ENCODE data around the gene DPPA3. TPM values are rescaled to one million over a fixed set of nuclear protein-coding genes. Genes with fewer than 3 reads are reported as not detected.

Gene DPPA3
- total and polyA plus RNA-seq, 2 of the 8 experiments (the other 6 are each of a cell fraction or from before 2014, with no cell fraction given), result 0.30 to 1.2 TPM

DNA sequence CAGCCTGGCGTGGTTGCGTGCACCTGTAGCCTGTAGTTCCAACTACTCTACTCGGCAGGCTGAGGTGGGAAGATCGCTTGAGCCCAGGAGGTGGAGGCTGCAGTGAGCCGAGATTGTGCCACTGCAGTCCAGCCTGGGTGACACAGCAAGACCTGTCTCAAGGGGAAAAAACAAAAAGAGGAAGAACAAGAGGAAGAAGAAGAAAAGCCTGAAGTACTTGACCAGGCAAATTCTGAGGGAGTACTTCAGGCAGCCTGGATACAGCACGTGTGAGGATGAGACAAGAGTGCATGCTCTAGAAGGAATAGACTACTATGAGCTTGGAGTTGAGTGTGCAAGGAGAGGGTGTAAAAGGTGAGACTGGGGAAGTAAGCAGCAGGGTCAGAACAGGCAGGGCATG, 17.4 kb upstream of the DPPA3 start:
- DNase-seq (ENCODE audit: low read depth in 1 of 2, low spot score in 2 of 2) (no peak), FAIRE-seq (no peak)
- H3K79me2 ChIP-seq (ENCODE audit: control insufficient read depth in 1 of 2, insufficient read depth in 2 of 2, low read length in 2 of 2), result no peaks in the 10 kb centered on the region
- ChIA-PET CTCF (ENCODE audit: partially characterized antibody) (interaction anchor here (0.6 to 2.2 kb wide), 6 partner anchors 11 to 59 kb away, joined by 3 to 5 read pairs (median 4); no protein-coding TSS in a partner anchor), POLR2A (ENCODE audit: partially characterized antibody) (no interaction called here)
- H3K27ac ChIP-seq (ENCODE audit: low read depth, low read length), result no peak overlapping the region
- peak overlapping the region; percentile 36 for H2BK20ac ChIP-seq (ENCODE audit: low read length)
- H2BK15ac ChIP-seq (ENCODE audit: low read length), result 0 out of 2 replicates have a peak overlapping the region, but pooled peaks have one; percentile 50
- H3K9ac ChIP-seq (replicated peaks in 1 of 4; ENCODE audit: extremely low read depth in 1 of 4, low read depth in 3 of 4, low read length in 3 of 4), result no peak overlapping the region
- H3K23ac ChIP-seq (ENCODE audit: insufficient read length), result no peak overlapping the region
- peak overlapping the region; percentile 93; the same call in 1 of the 2 replicates for H2BK5ac ChIP-seq (ENCODE audit: low read depth, low read length)
- peak overlapping the region; percentile 89 for H3K18ac ChIP-seq (ENCODE audit: extremely low read depth, low read length)
- H2AK5ac ChIP-seq (ENCODE audit: low read depth, low read length), result peak overlapping the region; percentile 45; the same call in 1 of the 2 replicates
- H4K20me1 ChIP-seq (replicated peaks in 1 of 2; ENCODE audit: control insufficient read depth in 1 of 2, insufficient read depth in 2 of 2, low read length in 2 of 2), result no peaks in the 10 kb centered on the region
- H3K4me3 ChIP-seq (ENCODE audit: extremely low read depth in 1 of 4, insufficient read depth in 2 of 4, low read depth in 3 of 4, low read length in 4 of 4), result no peak overlapping the region
- H2BK120ac ChIP-seq (replicated peaks; ENCODE audit: low read depth, low read length), result peak overlapping the region; percentile 87
- peak overlapping the region; percentile 32 for H3K56ac ChIP-seq (replicated peaks; ENCODE audit: insufficient read length, low read depth, low read length)
- H3K27me3 ChIP-seq (replicated peaks in 1 of 4; ENCODE audit: control insufficient read depth in 3 of 4, extremely low read depth in 1 of 4, insufficient read depth in 3 of 4, low read length in 3 of 4), result no peaks in the 10 kb centered on the region
- H3K4me2 ChIP-seq (ENCODE audit: insufficient read depth in 1 of 2, low read depth in 2 of 2, low read length in 2 of 2), result peak overlapping the region in 1 of 2 experiments; percentile 56; a peak in 1 of 4 replicates
- peak overlapping the region; percentile 97 for H2BK12ac ChIP-seq (ENCODE audit: low read depth, low read length)
- H4K8ac ChIP-seq (ENCODE audit: extremely low read depth, insufficient read depth, low read length), result no peak overlapping the region
- 84% methylated on average over 6 of the region's 6 CpGs; no CpG with 5 or more reads in 1 of the 2 experiments for WGBS, 2 experiments (ENCODE audit: extremely low coverage in 1 of 2, insufficient coverage in 1 of 2, insufficient read length in 1 of 2, insufficient replicate concordance in 2 of 2, low coverage in 1 of 2, low lambda C conversion rate in 2 of 2, missing lambda C conversion rate in 1 of 2)
- H3K36me3 ChIP-seq (ENCODE audit: control insufficient read depth in 2 of 4, insufficient read depth in 4 of 4, low read length in 3 of 4), result 0 out of 8 replicates have a peak, but pooled peaks cover 0 to 3% (median 0%) of the 10 kb centered on the region in 4 experiments
- H4K91ac ChIP-seq (replicated peaks; ENCODE audit: insufficient read length, low read length), result peak overlapping the region; percentile 100
- TF ChIP-seq, protein P1, sequence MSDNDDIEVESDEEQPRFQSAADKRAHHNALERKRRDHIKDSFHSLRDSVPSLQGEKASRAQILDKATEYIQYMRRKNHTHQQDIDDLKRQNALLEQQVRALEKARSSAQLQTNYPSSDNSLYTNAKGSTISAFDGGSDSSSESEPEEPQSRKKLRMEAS (IDR thresholded peaks at IDR 0.05), result peak; percentile 39; the same call in 1 of the 2 replicates
- TF ChIP-seq, protein P2, sequence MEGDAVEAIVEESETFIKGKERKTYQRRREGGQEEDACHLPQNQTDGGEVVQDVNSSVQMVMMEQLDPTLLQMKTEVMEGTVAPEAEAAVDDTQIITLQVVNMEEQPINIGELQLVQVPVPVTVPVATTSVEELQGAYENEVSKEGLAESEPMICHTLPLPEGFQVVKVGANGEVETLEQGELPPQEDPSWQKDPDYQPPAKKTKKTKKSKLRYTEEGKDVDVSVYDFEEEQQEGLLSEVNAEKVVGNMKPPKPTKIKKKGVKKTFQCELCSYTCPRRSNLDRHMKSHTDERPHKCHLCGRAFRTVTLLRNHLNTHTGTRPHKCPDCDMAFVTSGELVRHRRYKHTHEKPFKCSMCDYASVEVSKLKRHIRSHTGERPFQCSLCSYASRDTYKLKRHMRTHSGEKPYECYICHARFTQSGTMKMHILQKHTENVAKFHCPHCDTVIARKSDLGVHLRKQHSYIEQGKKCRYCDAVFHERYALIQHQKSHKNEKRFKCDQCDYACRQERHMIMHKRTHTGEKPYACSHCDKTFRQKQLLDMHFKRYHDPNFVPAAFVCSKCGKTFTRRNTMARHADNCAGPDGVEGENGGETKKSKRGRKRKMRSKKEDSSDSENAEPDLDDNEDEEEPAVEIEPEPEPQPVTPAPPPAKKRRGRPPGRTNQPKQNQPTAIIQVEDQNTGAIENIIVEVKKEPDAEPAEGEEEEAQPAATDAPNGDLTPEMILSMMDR (IDR thresholded peaks at IDR 0.05; ENCODE audit: control extremely low read depth in 1 of 3, insufficient read depth in 1 of 3, low read depth in 1 of 3, low read length in 3 of 3), result no peak
- H3K14ac ChIP-seq (ENCODE audit: insufficient read length), result no peak overlapping the region
- no peaks in the 10 kb centered on the region for H3K23me2 ChIP-seq (ENCODE audit: low read depth, low read length)
- peak overlapping the region; percentile 73 for H4K5ac ChIP-seq (ENCODE audit: insufficient read length, low read depth, low read length)
- peaks cover 2 to 16% (median 9%) of the 10 kb centered on the region in 4 experiments; a peak in 6 of 7 replicates for H3K4me1 ChIP-seq (replicated peaks in 1 of 4; ENCODE audit: control insufficient read depth in 3 of 4, insufficient read depth in 4 of 4, low read length in 3 of 4)
- peak overlapping the region; percentile 89 for H3K4ac ChIP-seq (replicated peaks; ENCODE audit: insufficient read length, low read depth, low read length)
- no peak overlapping the region for H2AFZ ChIP-seq (ENCODE audit: low read length)
- no peaks in the 10 kb centered on the region for H3K9me3 ChIP-seq (ENCODE audit: insufficient read depth in 2 of 2, low read depth in 1 of 2, low read length in 1 of 2)
- no peaks in the 10 kb centered on the region for H3K79me1 ChIP-seq (ENCODE audit: low read depth, low read length)
